NCI-H1930 (cell line): ENCODE data around the gene MYO1A.
"Not testable (repeated sequence)": the region's sequence is repeated elsewhere in the genome, so short reads cannot be mapped to it uniquely, and the experiment has no call there.

Experiments used
- DNase-seq, 2 experiments: peaks; one replicate each; lab custom pipeline; 2025; lab: John Stamatoyannopoulos, UW

The MYO1A gene

GRCh38 chr12:56993346-56993745 is 56.6 kb downstream of the MYO1A start:
- no peak for DNase-seq

DNA sequence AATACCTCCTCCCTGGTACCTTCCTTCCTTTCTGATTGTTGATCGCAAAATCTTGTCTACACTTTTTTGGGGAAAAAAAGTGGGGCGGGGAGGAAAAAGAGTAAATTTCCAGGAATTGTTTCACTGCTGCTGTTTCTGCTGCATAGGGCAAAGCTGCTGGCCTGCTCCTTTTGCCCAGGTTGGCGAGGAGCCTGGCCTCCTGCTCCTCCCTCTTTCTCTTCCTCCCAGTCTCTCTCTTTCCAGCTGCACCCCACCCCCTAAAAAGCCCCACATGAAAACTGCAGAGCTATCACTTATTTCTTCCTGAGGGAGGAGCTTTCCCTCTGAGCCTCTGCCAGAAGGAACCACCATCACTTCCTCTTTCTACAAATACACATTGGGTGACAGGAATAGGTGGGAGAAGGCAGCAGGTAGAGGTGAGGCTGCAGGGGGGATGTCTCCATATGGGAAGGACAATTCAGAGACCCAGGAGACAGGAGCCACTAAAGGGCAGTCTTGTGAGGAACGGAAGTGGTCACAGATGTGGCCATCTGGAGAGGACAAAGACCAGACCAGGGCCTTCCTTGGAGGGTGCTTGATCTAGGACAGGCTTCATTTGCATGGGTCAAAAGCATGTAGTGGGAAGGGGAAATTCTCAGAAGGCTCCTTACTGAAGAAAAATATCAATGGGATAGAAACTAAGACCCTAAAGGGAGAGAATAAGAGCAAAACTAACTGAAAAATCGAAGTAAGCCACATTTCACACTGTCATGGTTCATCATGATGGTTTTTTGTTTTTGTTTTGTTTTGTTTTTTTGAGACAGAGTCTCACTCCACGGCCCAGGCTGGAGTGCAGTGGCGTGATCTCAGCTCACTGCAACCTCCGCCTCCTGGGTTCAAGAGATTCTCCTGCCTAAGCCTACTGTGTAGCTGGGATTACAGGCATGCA is 58.3 kb downstream of the MYO1A start:
- no peak for DNase-seq

DNA sequence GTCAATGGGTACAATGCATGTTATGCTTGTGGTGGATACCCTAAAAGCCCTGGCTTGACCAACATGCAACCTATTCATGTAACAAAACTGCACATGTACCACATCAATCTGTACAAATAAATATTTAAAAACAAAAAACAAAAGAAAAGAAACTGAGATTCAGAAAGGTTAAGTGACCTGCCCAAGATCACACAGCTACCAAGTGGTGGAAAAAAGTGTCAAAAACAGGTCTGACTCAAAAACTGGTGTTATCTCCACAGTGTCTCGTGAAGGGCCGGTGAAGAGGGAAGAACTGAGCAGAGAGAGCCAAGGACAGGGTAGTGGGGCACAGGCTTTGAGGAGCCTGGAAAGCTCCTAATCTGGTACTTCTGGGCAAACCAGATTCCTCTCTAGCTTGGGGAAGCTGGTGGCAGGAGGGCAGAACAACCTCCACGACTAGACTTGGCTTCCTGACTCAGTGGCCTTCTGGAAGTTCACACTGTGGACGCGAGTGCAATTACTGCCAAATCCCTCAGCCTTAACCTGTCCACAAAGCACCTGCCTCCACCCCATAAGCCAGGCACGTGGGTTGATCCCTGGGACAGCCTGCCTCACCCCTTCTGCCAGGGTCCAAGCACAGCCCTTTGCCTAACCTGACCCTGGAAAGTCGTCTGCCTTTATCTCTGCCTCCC is 59.1 kb downstream of the MYO1A start:
- no peak for DNase-seq

GRCh38 chr12:56989861-56990610 is 59.9 kb downstream of the MYO1A start:
- no peak for DNase-seq

DNA sequence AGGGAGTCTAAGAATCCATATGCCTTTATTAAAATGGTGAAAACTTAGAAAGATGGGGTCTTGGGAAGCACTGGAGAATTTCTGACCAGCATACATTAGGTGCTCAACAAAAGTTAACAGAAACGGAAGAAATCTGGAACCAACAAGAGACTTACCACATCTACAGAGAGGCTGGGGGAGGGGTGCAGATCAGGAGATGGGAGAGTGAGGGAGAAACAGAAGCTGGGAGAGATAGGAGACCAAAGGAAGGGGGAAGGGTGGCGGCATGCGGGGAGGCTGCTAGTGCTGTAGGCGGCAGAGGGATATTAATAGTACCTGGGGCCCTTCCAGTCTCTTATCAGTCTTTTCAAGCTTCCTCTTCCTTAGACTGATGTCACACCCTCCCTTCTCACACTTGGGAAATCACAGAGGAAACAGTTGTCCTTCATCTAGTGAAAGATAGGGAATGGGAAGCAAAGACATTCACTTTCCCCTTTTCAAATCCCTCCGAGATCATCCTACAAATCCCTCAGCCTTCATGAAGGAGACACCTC is 61.7 kb downstream of the MYO1A start:
- DNase-seq = no peak

DNA sequence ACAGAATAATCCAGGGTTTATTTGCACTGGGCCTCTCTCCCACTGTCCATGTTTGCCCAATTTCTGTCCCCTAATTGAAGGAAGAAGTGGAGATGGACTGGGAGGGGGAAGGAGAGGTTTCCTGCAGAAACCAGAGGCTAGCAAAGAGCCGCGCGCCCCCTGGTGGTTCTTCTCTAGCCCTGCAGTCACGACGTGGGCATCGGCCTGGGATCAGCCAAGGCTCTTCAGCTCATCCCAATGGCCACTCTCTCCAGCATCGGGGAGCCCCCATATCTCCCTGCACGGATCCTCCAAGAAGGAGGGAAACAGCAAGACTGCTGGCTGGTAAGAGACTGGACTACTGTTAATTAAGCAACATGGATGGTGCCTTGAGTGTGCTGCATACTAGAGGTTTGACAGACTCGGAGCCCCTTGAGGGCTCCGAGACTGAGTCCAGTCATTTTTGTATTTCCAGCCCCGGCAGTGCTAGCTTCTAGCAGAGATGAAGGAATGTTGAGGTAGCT is 62.3 kb downstream of the MYO1A start:
- peak in 1 of 2 experiments; percentile 67 for DNase-seq

GRCh38 chr12:56987011-56987410 is 62.9 kb downstream of the MYO1A start:
- no peak for DNase-seq

DNA sequence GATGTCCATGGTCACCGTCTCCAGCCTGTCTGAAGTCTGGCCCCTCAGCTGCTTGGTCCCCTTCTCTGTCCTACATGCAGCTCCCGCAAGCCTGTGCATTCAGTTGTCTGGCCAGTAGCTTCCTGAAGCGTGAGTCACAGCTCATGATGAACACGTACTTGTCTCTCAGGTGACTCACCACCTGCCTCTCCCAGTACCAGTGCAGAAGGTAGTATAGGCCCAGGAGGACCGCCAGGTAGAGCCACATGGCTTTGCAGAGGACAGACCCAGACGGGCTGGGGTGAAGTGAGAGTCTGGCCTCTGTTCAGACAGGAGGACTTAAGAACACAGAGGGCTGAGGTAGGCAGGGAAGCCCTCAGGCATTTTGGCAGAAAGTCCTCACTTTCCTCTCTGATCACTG is 64.2 kb downstream of the MYO1A start:
- DNase-seq = not testable (repeated sequence)

DNA sequence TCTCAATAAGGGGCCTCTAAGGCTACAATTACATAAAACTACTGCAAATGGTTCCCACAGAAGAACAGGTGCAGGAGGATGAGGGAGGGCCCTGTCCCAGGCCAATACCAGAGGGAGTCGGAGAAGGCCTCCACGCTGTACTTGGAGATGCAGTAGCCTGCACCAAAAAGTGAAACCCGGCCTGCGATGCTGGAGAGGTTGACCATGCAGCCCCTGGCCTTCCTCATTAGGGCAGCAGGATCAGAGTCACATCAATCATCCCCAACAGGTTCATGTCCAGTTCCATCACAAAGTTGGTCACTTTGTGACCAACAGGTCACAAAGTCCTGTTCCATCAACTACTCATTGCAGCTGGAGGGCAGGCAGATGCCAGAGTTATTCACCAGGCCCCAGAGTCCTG is 66.5 kb downstream of the MYO1A start:
- DNase-seq = no peak

DNA sequence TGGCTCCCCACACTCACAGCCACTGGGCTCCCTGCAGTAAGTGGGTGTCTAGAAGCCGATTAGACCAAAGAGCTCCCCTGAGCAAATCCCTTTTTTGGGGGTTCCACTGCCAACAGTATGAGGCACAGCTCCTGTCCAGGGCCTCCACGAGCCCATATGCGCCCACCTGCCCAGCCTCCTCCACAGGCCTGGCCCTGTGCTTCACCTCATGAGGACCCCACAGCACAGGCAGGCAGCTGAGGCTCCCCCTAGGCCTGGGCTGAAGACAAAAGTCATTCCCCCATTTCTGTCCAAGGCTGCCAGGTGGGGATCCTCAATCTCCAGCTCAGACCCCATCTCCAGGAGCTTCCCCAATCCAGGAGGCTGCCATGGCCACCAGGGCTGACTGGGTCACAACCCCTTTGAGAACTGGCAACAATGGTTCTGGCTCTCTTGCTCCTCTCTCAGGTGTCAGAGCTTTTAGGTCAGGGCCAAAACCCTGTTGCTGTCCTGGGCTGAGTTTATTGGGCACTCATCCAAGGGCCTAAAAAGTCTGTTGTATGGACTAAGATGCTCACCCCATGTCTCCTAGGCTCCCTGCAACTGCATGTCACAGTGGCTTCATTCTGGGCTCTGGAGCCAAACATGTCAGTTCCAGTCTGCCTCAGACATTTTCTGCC is 67.2 kb downstream of the MYO1A start:
- not testable (repeated sequence) for DNase-seq

DNA sequence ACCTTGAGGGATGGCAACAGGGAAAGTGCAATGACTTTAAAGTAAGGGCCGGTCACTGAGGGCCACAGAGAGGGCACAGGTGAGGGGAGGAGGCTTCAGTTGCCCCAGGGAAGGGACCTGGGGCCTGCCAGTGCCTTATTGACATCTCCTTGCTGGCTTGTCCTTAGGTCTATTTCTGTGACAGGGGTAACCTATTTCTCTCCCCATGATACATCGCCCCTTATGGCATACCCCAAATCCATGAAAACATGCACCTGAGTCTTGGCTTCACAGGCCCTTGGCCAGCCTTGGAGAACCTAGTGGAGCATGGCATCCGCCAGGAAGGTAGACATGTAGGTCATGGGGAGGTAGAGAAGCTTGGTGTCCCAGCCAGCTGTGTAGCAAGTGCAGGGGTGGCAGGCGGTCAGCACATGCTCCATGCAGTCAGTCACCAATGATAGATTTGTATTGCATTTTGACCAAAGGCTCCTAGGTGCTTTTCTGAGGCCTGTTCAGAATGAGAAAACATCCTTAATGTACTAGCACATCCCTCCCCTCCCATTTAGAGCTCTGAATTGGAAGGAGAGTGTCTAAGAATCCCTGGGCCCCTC is 68.9 kb downstream of the MYO1A start:
- DNase-seq = no peak

- no peak for DNase-seq
Measured at GRCh38 chr12:56980268-56980667, 69.7 kb downstream of the MYO1A start.

DNA sequence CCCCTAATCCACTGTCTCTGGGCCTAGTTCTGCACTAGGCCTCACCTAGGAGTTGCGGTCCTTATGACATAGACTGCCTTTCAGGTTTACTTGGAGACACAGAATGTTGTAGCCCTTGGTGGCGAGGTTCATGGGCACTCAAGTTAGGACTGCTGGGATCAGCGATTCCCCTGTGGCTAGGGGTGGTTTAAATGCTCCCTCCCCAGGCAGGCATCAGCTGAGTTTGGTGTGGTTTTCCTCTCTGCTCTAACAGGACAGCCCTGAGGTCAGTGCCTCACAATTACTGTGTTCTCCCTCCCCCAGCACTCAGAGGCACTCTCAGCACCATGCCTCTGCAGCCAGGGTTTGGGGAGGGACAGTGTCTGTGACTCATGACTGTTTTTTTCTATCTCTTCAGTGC is 70.3 kb downstream of the MYO1A start:
- no peak for DNase-seq
